Glutamatergic neuron (in vitro differentiated cells): Measurements from ENCODE around the gene ZNHIT1. TPM values are rescaled to one million over a fixed set of nuclear protein-coding genes. Genes with fewer than 3 reads are reported as not detected.
"Not testable (repeated sequence)": the region's sequence is repeated elsewhere in the genome, so short reads cannot be mapped to it uniquely, and the experiment has no call there.

Experiments
- DNase-seq: peaks from one replicate; pipeline ENCODE4 v3.0.0; 2022
- H3K27ac Mint-ChIP-seq: one replicate; pipeline ENCODE4 v1.8.0; 2020; ENCODE audit warnings: mild to moderate bottlenecking, mixed read lengths, inconsistent platforms; ENCODE audit not compliant: unreplicated experiment
- H3K27me3 Mint-ChIP-seq: one replicate; pipeline ENCODE4 v1.8.0; 2020; ENCODE audit warnings: mild to moderate bottlenecking, moderate library complexity, mixed read lengths, inconsistent platforms; ENCODE audit not compliant: unreplicated experiment
- H3K36me3 Mint-ChIP-seq: one replicate; pipeline ENCODE4 v1.8.0; 2020; ENCODE audit warnings: mild to moderate bottlenecking, mixed read lengths, inconsistent platforms; ENCODE audit not compliant: unreplicated experiment
- H3K4me1 Mint-ChIP-seq: one replicate; pipeline ENCODE4 v1.8.0; 2020; ENCODE audit warnings: mild to moderate bottlenecking, low read depth, mixed read lengths, inconsistent platforms; ENCODE audit not compliant: unreplicated experiment
- H3K4me3 Mint-ChIP-seq: one replicate; pipeline ENCODE4 v1.8.0; 2020; ENCODE audit warnings: mild to moderate bottlenecking, mixed read lengths, inconsistent platforms; ENCODE audit not compliant: unreplicated experiment
- H3K9me3 Mint-ChIP-seq: one replicate; pipeline ENCODE4 v1.8.0; 2020; ENCODE audit warnings: mild to moderate bottlenecking, moderate library complexity, mixed read lengths, inconsistent platforms; ENCODE audit not compliant: unreplicated experiment
- CTCF ChIP-seq: fragments of 200-600 bp; sonication (generic); IDR thresholded peaks from one replicate; pipeline ENCODE4 v1.5.0; 2021; ENCODE audit not compliant: partially characterized antibody, unreplicated experiment
- total RNA-seq: library from RNA; stranded (reverse); fragmentation: NEBNext Ultra II Directional; extraction: Animal tissue kit (Norgen Biotek cat#: 25700); gene quantifications from one replicate; pipeline ENCODE4 v1.2.1, GENCODE V29; 2021; ENCODE audit not compliant: unreplicated experiment

The ZNHIT1 gene
- total RNA-seq, 1 donor from 2014 or later = 60.8 TPM

- TF ChIP-seq CTCF = no peak
- H3K4me1 Mint-ChIP-seq = no peaks in the 10 kb centered on the region
- peaks cover 12% of the 10 kb centered on the region for H3K27me3 Mint-ChIP-seq
- no peaks in the 10 kb centered on the region for H3K36me3 Mint-ChIP-seq
- H3K27ac Mint-ChIP-seq = no peak within 1 kb of the TSS
- no peak for DNase-seq
- H3K4me3 Mint-ChIP-seq = no peak within 1 kb of the TSS
- H3K9me3 Mint-ChIP-seq = peaks cover 1% of the 10 kb centered on the region
These were observed 16.9 kb upstream of the ZNHIT1 start, which contains the start of gene MOGAT3 for GRCh38 chr7:101200862-101201599. Gene MOGAT3 (minus strand): TSS chr7:101201036. CDS start chr7:101200854, 182 bp downstream.

DNA sequence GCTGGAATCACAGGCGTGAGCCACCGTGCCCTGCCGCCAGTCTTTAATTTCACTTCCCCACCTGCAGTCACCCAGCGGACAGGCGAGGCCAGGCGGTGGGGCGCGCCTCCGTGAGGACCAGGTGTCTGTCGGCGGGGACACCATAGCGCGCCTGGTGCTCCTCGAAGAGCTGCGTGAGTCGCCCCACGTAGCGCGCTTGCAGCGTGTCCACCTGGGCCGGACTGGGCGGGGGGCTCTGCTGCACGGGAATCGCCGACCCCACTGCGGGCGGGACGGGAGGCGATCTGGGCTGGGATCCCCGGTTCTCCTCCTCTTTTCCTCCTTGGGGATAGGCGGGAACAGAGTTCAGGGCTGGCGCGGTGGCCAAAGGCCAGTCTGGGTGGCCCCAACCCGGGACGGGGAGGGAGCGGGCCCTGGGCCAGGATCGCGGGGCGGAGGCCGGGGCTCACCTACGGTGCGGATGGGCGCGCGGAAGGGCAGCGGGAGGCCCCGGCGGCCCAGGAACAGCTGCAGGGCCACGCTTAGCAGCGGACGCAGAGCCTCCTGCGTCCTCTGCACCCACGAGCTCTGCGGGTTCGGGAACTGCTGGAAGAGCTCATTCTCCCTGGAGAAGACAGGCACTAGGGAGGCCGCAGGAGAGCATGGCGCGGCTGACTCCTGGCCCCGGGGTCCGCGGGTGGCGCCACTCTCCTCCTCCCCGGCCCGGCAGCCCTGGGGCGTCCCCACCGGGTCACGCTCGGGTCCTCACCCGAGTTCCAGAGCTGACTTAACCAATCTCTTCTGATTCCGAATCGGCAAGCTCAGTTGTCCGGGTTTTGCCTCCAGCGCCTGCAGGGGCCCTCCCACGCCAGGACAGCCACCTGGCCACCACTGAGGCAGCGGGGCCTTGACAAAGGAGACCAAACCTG lies 16.0 kb upstream of the ZNHIT1 start:
- H3K27me3 Mint-ChIP-seq = peaks cover 14% of the 10 kb centered on the region
- no peak overlapping the region for H3K4me3 Mint-ChIP-seq
- no peaks in the 10 kb centered on the region for H3K36me3 Mint-ChIP-seq
- H3K9me3 Mint-ChIP-seq = peaks cover 1% of the 10 kb centered on the region
- no peak for TF ChIP-seq CTCF
- no peaks in the 10 kb centered on the region for H3K4me1 Mint-ChIP-seq
- no peak for DNase-seq
- no peak overlapping the region for H3K27ac Mint-ChIP-seq

GRCh38 chr7:101202603-101202918 lies 15.4 kb upstream of the ZNHIT1 start:
- no peak overlapping the region for H3K27ac Mint-ChIP-seq
- DNase-seq = no peak
- H3K4me1 Mint-ChIP-seq = no peaks in the 10 kb centered on the region
- H3K4me3 Mint-ChIP-seq = no peak overlapping the region
- H3K27me3 Mint-ChIP-seq = peaks cover 14% of the 10 kb centered on the region
- H3K9me3 Mint-ChIP-seq = no peaks in the 10 kb centered on the region
- no peak for TF ChIP-seq CTCF
- no peaks in the 10 kb centered on the region for H3K36me3 Mint-ChIP-seq

DNA sequence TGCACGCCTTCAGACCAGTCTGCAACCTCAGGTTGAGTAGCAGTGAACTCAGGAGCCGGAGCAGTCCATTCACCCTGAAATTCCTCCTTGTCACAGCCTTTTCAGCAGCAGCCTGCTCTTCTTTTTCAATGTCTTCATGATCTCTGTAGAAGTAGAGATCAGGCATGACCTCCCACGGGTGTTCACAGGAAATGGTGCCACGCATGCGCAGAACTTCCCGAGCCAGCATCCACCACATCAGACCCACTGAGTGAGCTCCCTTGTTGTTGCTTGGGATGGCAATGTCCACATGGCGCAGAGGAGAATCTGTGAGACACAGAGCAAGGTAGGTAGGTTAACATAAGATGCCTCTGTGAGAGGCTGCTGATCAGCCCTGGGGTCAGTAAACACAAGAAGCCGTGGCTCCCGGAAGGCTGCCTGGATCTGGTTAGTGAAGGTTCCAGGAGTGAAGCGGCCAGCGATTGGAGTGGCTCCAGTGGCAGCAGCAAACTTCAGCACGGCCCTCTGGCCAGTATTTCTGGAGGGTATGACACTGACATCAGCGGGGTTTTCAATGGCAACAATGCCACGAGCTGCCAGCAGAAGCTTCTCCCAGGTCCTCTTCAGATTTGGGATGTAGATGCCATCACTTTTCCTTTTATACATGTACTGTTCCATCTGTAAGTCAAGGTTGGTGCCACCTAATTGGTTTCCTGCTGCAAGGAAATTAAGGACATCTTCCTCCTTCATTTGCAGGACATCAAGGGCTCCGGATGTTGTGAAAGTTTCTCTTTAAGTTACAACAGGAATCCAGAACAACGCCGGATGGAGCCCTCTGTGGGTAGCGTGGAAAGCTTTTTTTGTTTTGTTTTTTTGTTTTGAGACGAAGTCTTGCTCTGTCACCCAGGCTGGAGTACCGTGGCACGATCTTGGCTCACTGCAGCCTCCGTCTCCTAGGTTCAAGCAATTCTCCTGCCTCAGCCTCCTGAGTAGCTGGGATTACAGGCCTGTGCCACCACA lies 13.9 kb upstream of the ZNHIT1 start:
- not testable (repeated sequence) for DNase-seq, H3K4me1 Mint-ChIP-seq, H3K27ac Mint-ChIP-seq, H3K36me3 Mint-ChIP-seq, H3K4me3 Mint-ChIP-seq, H3K9me3 Mint-ChIP-seq
- peaks cover 14% of the 10 kb centered on the region for H3K27me3 Mint-ChIP-seq
